Measurements from ENCODE around the gene SELENOF.

The SELENOF gene

DNA sequence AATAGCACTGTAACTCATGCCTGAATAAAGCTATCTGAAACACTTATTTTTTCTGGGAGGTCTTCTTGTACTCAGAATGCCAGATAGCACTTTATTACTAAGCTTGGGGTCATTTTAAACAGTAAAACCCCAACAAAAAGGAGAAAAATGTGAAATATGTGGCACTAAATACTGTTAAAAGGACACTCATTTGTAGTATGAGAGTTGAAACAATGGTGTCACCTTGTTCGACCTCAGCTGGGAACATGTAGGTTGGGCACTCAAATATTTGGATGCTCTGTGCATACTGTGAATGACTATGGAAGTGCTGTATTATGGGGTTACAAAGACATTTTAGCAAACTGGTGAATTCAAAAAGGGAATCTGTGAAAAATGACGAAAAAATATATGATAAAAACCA is 53.9 kb downstream of the SELENOF start:
- DNase-seq = no peak
- no peak for TF ChIP-seq POLR2A (IDR thresholded peaks at IDR 0.05; ENCODE audit: low read length)
- no peak for TF ChIP-seq GATA1 (IDR thresholded peaks at IDR 0.05; ENCODE audit: low read depth, low read length)

DNA sequence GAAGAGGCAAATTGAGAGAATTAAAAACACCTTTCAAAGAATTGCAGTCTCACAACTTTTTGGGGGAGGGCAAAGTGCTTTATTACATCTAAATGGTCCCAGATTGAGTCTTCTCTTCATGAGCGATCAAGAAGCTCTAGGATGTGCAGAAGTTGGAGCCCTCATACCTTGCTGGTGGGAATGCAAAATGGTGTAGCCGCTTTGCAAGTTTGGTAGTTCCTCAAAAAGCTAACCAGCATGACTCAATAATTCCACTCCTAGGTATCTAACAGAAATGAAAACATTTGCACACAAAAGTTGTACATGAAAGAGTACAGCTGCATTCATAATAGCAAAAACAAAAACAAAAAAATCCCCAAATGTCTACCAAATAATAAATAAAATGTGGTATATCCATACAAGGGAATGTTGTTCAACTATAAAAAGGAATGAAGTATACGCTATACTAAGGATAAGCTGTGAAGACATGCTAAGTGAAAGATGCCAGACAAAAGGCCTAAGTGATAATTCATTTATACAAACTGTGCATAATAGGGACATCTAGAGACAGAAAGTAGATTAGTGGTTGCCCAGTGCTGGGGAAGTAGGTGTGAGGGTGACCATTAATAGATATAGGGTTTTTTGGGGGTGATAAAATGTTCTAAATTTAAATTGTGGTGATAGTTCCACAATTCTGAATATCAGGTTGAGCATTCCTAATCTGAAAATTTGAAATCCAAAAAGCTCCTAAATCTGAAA is 55.2 kb downstream of the SELENOF start:
- no peak for TF ChIP-seq POLR2A (IDR thresholded peaks at IDR 0.05; ENCODE audit: low read length)
- no peak for TF ChIP-seq GATA1 (IDR thresholded peaks at IDR 0.05; ENCODE audit: low read depth, low read length)
- DNase-seq = no peak

DNA sequence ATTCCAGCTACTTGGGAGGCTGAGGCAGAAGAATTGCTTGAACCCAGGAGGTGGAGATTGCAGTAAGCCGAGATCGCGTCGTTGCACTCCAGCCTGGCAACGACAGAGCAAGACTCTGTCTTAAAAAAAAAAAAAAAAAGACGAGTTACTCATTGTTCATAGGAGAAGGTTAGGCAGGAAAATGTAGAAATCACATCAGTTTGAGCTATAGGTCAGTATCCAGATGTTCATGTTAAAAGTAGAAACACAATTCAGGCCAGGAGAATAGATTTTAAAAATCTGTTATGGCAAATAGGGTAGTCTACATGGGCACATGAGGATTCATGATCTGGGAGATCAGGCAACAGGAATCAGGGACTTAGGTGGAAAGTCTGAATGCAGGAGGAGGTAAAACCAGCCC is 57.7 kb downstream of the SELENOF start:
- no peak for TF ChIP-seq GATA1 (IDR thresholded peaks at IDR 0.05; ENCODE audit: low read depth, low read length)
- TF ChIP-seq POLR2A (IDR thresholded peaks at IDR 0.05; ENCODE audit: low read length) = no peak

DNA sequence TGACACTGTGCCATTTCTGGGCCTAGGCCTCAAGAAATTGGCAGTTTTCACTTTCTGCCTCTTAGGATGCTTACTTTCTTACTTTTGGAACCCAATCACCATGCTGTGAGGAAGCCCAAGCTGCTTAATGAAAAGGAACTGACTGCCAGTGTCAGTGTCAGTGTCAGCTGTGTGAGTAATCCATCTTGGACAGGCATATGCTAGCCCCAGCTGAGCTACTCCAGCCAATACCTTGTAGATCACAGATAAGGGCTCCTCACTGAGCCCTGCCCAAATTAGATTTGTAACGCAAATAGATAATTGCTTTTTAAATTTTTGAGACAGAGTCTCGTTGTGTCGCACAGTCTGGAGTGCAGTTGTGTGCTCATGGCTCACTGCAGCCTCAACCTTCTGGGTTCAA is 59.6 kb downstream of the SELENOF start:
- no peak for DNase-seq
- no peak for TF ChIP-seq POLR2A (IDR thresholded peaks at IDR 0.05; ENCODE audit: low read length)
- no peak for TF ChIP-seq GATA1 (IDR thresholded peaks at IDR 0.05; ENCODE audit: low read depth, low read length)

More for the DNA sequence above, 57.7 kb downstream of the SELENOF start:
- DNase-seq = no peak

DNA sequence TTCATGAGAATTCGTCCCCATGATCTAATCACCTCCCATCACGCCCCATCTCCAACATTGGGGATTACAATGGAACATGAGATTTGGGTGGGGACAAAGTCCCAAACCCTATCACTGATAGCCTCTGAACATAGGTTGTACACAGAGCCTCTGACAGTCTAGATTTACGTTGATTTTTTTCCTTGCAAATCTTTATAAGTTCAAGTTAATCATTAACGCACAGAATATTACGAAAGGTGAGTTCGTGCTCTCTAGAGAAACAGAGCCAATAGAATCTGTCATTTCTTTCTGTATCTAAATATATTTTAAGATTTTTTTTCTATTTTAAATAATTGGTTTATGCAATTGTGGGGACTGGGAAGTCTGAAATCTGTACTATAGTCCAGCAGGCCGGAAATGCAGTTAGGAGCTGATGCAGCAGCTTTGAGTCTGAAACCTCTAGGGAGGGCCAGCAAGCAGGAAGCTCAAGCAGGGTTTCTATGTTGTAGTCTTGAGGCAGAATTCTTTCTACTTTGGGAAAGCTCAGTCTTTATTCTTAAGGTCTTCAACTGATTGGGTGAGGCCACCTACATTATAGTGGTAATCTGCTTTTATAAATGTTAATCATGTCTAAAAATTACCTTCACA is 61.0 kb downstream of the SELENOF start:
- TF ChIP-seq GATA1 (IDR thresholded peaks at IDR 0.05; ENCODE audit: low read depth, low read length) = no peak
- TF ChIP-seq POLR2A (IDR thresholded peaks at IDR 0.05; ENCODE audit: low read length) = no peak
- DNase-seq = no peak

DNA sequence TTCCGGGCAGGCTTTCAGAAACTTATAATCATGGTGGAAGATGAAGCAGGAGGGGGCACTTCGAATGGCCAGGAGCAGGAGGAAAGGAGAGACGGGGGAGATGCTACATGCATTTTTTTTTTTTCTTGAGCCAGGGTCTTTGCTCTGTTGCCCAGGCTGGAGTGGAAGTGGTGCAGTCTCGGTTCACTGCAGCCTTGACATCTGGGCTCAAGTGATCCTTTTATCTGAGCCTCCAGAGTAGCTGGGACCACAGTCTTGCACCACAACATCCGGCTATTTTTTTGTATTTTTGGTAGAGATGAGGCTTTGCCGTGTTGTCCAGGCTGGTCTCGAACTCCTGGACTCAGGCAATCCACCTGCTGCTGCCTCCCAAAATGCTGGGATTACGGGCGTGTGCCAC is 61.6 kb downstream of the SELENOF start:
- TF ChIP-seq GATA1 (IDR thresholded peaks at IDR 0.05; ENCODE audit: low read depth, low read length) = no peak
- no peak for TF ChIP-seq POLR2A (IDR thresholded peaks at IDR 0.05; ENCODE audit: low read length)

DNA sequence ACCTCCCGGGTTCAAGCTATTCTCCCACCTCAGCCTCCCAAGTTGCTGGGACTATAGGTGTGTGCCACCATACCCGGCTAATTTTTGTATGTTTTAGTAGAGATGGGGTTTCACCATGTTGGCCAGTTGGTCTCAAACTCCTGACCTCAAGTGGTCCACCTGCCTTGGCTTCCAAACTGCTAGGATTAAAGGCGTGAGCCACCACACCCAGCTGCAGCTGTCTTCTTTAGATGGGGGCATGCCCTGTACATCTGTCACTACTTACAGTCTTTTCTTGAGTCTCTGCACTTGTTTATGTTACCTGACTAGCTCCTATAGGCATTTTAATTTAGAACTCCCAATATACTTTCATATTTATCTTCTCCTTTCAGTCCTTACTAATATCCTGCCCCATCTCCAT is 64.2 kb downstream of the SELENOF start:
- no peak for TF ChIP-seq GATA1 (IDR thresholded peaks at IDR 0.05; ENCODE audit: low read depth, low read length)
- no peak for TF ChIP-seq POLR2A (IDR thresholded peaks at IDR 0.05; ENCODE audit: low read length)
- no peak for DNase-seq

More for the DNA sequence above, 61.6 kb downstream of the SELENOF start:
- no peak for DNase-seq

DNA sequence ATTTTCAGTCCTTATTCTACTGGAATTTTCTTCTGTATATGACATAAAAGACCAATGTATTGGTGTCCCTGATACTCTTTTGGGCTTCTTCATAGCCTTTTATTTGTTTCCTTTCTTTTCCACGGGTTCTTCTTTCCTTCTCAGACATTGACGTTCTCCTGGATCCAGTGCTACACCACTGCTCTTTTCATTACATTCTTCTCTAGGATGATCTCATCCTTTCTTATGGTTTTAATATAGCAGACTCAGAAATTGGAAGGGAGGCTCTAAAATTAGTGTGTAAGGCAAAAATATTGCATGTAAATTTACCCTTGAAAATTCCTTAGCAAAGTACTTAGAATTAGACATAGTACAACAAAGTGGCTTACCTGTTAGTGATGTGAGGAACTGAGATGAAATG is 65.3 kb downstream of the SELENOF start:
- TF ChIP-seq POLR2A (IDR thresholded peaks at IDR 0.05; ENCODE audit: low read length) (no peak), GATA1 (IDR thresholded peaks at IDR 0.05; ENCODE audit: low read depth, low read length) (no peak)

DNA sequence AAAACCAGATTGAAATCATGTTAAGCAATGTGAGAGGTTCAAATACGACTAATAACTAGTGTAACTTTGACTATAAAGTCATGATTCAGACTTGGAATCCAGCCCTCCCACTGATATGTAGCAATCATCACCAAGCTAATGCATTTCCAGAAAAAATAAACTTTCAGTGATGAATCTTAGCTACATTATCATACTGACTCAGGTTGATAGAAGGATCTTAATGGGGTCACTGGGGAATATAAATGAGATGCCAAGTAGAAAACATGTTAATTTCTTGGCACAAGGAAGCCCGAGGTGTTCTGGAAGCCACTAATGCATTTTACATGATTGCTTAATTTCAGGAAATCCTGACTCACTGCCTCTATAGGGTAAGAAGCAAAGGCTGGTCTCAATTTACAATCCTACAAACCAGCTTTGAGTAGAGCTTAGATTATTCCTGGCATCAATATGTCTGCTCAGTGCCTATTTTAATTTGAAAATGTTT is 67.7 kb downstream of the SELENOF start:
- no peak for DNase-seq
- TF ChIP-seq POLR2A (IDR thresholded peaks at IDR 0.05; ENCODE audit: low read length) = no peak
- TF ChIP-seq GATA1 (IDR thresholded peaks at IDR 0.05; ENCODE audit: low read depth, low read length) = no peak

More for the DNA sequence above, 65.3 kb downstream of the SELENOF start:
- DNase-seq = no peak

DNA sequence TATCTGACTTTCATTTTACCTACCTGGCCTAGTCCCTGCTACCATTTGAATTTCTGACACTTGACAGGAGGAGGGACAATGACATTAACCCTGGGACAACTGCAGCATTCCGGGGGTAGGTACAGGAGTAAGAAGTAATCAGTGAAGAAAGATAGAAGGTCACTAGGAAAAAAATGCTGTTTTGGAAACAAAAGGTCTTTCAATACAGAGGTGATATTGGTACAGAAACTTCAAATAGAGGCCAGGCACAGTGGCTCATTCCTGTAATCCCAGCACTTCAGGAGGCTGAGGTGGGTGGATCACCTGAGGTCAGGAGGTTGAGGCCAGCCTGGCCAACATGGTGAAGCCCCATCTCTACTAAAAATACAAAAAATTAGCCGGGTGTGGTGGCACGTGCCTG is 68.4 kb downstream of the SELENOF start:
- no peak for DNase-seq
- no peak for TF ChIP-seq GATA1 (IDR thresholded peaks at IDR 0.05; ENCODE audit: low read depth, low read length)
- TF ChIP-seq POLR2A (IDR thresholded peaks at IDR 0.05; ENCODE audit: low read length) = no peak

DNA sequence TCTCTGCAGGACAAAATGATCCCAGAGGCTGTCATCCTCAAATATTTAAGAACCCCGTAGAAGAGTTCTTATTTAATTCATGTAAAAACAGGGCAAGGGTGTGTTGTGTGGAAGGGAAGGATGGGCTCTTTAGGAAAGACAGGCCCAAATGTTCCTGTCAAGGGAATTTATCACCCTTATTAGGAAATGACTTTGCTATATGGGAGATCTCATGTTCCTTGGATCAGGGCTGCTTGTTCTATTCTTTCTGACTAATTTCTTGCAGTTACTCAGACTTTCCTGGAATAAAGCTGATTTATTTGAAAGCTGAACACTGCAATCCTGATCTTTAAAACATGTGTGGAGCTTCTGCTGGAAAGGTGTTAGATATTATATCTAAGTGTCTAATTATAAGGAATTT is 72.8 kb downstream of the SELENOF start:
- no peak for TF ChIP-seq GATA1 (IDR thresholded peaks at IDR 0.05; ENCODE audit: low read depth, low read length)
- no peak for TF ChIP-seq POLR2A (IDR thresholded peaks at IDR 0.05; ENCODE audit: low read length)
- no peak for DNase-seq

DNA sequence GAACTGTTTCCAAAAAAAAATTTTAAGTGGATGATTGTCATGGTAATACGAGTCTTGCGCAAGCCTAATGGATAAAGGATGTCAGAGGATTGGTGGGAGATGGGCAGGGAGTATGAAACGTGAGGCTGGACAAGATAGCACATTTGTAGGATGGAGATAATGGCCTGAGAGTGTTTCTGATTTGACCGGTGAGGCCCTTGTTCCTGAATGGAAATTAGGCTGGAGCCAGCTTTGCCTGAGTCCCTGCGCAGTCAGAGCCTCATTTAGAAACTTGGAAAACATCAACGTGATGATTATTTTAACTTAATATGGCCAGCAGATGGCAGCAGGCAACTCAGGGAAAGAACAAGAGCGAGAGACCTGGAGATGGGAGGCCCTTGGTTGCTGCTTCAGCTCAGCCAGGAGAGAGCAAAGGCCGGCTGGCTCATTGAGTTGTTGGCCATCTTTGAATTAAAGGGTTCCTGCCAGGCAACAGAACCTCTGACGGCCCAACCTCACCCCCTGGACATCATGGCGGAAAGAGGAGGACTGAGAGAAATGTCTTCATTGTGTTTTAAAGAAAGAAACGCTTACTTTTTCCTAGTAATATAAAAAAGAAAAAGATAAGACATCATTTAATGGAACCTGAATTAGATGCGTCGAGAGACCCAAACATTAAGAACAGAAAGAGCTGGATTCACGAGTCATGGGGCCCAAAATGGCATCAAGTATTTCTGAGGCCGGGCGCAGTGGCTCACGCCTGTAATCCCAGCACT is 80.3 kb downstream of the SELENOF start:
- TF ChIP-seq GATA1 (IDR thresholded peaks at IDR 0.05; ENCODE audit: low read depth, low read length) = no peak
- no peak for TF ChIP-seq POLR2A (IDR thresholded peaks at IDR 0.05; ENCODE audit: low read length)
- peak; percentile 82 to 85 for DNase-seq

DNA sequence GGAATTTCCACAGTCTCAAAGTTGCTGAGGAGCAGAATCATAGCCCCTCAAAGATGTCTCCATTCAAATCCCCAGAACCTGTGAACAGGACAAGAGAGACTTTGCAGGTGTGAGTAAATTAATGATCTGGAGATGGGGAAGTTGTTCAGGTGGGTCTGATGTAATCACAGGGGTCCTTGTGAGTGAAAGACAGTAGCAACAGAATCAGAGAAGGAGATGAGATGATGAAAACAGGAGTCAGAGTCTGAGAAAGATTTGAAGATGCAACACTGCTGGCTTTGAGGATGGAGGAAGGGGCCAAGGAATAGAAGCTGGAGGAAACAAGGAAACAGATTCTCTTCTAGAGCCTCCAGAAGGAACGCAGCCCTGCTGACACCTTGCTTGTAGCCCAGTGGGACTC is 81.5 kb downstream of the SELENOF start:
- TF ChIP-seq GATA1 (IDR thresholded peaks at IDR 0.05; ENCODE audit: low read depth, low read length) = no peak
- TF ChIP-seq POLR2A (IDR thresholded peaks at IDR 0.05; ENCODE audit: low read length) = no peak
- DNase-seq = no peak

DNA sequence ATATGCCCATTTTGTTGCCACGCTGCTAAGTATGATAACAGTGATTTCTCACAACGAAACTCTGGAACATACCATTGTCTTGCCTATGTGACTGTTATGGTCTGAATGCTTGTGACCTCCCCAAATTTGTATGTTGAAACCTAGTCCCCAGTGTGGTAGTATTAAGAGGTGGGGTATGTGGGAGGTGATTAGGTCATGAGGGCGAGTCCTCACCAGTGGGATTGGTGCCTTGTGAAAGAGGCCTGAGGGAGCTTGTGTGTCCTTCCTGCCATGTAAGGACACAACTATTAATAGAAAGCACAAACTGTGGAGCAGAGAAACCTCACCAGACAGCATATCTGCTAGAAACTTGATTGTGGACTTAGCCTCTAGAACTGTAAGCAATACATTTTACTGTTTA is 84.6 kb downstream of the SELENOF start:
- TF ChIP-seq GATA1 (IDR thresholded peaks at IDR 0.05; ENCODE audit: low read depth, low read length) (no peak), POLR2A (IDR thresholded peaks at IDR 0.05; ENCODE audit: low read length) (no peak)

More for the DNA sequence above, 84.6 kb downstream of the SELENOF start:
- DNase-seq = no peak

Data from erythroblast (primary cell).